ENCODE results near the gene MRPS33. TPM values are rescaled to one million over a fixed set of nuclear protein-coding genes. Genes with fewer than 3 reads are reported as not detected.

Gene MRPS33
- total and polyA plus RNA-seq, 2 of the 8 experiments (the other 6 are each of a cell fraction or from before 2014, with no cell fraction given) = 22.9 to 62.6 TPM

GRCh38 chr7:141017555-141017954 lies 2.8 kb upstream of the MRPS33 start:
- no peak overlapping the region for H3K56ac ChIP-seq (replicated peaks; ENCODE audit: insufficient read length, low read depth, low read length)
- TF ChIP-seq YY1 (IDR thresholded peaks at IDR 0.05; ENCODE audit: low read depth, low read length) = no peak
- no peak for TF ChIP-seq GTF2F1 (IDR thresholded peaks at IDR 0.05; ENCODE audit: borderline replicate concordance, low read depth, low read length)
- TF ChIP-seq ZNF274 (IDR thresholded peaks at IDR 0.05; ENCODE audit: borderline replicate concordance, extremely low read depth, low read length) = no peak
- TF ChIP-seq KDM4A (IDR thresholded peaks at IDR 0.05; ENCODE audit: low read depth, low read length, severe bottlenecking) = no peak
- TF ChIP-seq BRCA1 (IDR thresholded peaks at IDR 0.05; ENCODE audit: low read depth, low read length) = no peak
- no peak for TF ChIP-seq BCL11A (IDR thresholded peaks at IDR 0.05; ENCODE audit: low read depth in 2 of 2, low read length in 2 of 2)
- TF ChIP-seq SUZ12 (IDR thresholded peaks at IDR 0.05; ENCODE audit: low read length) = no peak
- TF ChIP-seq TCF12 (IDR thresholded peaks at IDR 0.05; ENCODE audit: low read depth, low read length) = no peak
- TF ChIP-seq EGR1 (IDR thresholded peaks at IDR 0.05; ENCODE audit: borderline replicate concordance, low read depth, low read length) = no peak
- no peak for TF ChIP-seq CHD1 (IDR thresholded peaks at IDR 0.05; ENCODE audit: low read depth, low read length)
- TF ChIP-seq SIRT6 (IDR thresholded peaks at IDR 0.05; ENCODE audit: low read length) = no peak
- no peak for TF ChIP-seq GABPA (IDR thresholded peaks at IDR 0.05; ENCODE audit: borderline replicate concordance, insufficient read depth, low read length)
- TF ChIP-seq SP1 (IDR thresholded peaks at IDR 0.05; ENCODE audit: low read depth, low read length) = no peak
- no peak for TF ChIP-seq RXRA (IDR thresholded peaks at IDR 0.05; ENCODE audit: insufficient read depth, low read depth, low read length)
- TF ChIP-seq TEAD4 (IDR thresholded peaks at IDR 0.05; ENCODE audit: low read depth, low read length) = no peak
- TF ChIP-seq SP2 (IDR thresholded peaks at IDR 0.05; ENCODE audit: low read length) = no peak

More at GRCh38 chr7:141017555-141017954, 2.8 kb upstream of the MRPS33 start:
- H2BK20ac ChIP-seq (ENCODE audit: low read length) = no peak overlapping the region
- DNase-seq (ENCODE audit: low read depth in 1 of 2, low spot score in 2 of 2) (no peak), FAIRE-seq (no peak)
- H3K27me3 ChIP-seq (replicated peaks in 1 of 4; ENCODE audit: control insufficient read depth in 3 of 4, extremely low read depth in 1 of 4, insufficient read depth in 3 of 4, low read length in 3 of 4) = no peaks in the 10 kb centered on the region
- no peak overlapping the region for H3K9ac ChIP-seq (replicated peaks in 1 of 4; ENCODE audit: extremely low read depth in 1 of 4, low read depth in 3 of 4, low read length in 3 of 4)
- H2BK15ac ChIP-seq (ENCODE audit: low read length) = no peak overlapping the region
- no peaks in the 10 kb centered on the region; a peak in 1 of 7 replicates for H3K4me1 ChIP-seq (replicated peaks in 1 of 4; ENCODE audit: control insufficient read depth in 3 of 4, insufficient read depth in 4 of 4, low read length in 3 of 4)
- no peak overlapping the region for H2BK12ac ChIP-seq (ENCODE audit: low read depth, low read length)
- H3K36me3 ChIP-seq (ENCODE audit: control insufficient read depth in 2 of 4, insufficient read depth in 4 of 4, low read length in 3 of 4) = no peaks in the 10 kb centered on the region
- ChIA-PET POLR2A (ENCODE audit: partially characterized antibody) (no interaction called here), CTCF (ENCODE audit: partially characterized antibody) (interaction anchor here (1.1 kb wide), 1 partner anchor 12 kb away, joined by 3 read pairs; no protein-coding TSS in a partner anchor)
- no peak overlapping the region for H3K27ac ChIP-seq (ENCODE audit: low read depth, low read length)
- no peak overlapping the region for H4K5ac ChIP-seq (ENCODE audit: insufficient read length, low read depth, low read length)
- H3K79me2 ChIP-seq (ENCODE audit: control insufficient read depth in 1 of 2, insufficient read depth in 2 of 2, low read length in 2 of 2) = peaks cover 0 to 14% of the 10 kb centered on the region in 2 experiments; a peak in 3 of 4 replicates
- H3K18ac ChIP-seq (ENCODE audit: extremely low read depth, low read length) = no peak overlapping the region
- 87% methylated on average over 3 of the region's 3 CpGs; no CpG with 5 or more reads in 1 of the 2 experiments for WGBS, 2 experiments (ENCODE audit: extremely low coverage in 1 of 2, insufficient coverage in 1 of 2, insufficient read length in 1 of 2, insufficient replicate concordance in 2 of 2, low coverage in 1 of 2, low lambda C conversion rate in 2 of 2, missing lambda C conversion rate in 1 of 2)
- no peak overlapping the region for H3K4me3 ChIP-seq (ENCODE audit: extremely low read depth in 1 of 4, insufficient read depth in 2 of 4, low read depth in 3 of 4, low read length in 4 of 4)
- no peak overlapping the region for H2BK5ac ChIP-seq (ENCODE audit: low read depth, low read length)
- no peaks in the 10 kb centered on the region for H4K20me1 ChIP-seq (replicated peaks in 1 of 2; ENCODE audit: control insufficient read depth in 1 of 2, insufficient read depth in 2 of 2, low read length in 2 of 2)
- no peak overlapping the region for H3K4me2 ChIP-seq (ENCODE audit: insufficient read depth in 1 of 2, low read depth in 2 of 2, low read length in 2 of 2)
- no peak overlapping the region for H4K91ac ChIP-seq (replicated peaks; ENCODE audit: insufficient read length, low read length)
- H3K9me3 ChIP-seq (ENCODE audit: insufficient read depth in 2 of 2, low read depth in 1 of 2, low read length in 1 of 2) = no peaks in the 10 kb centered on the region
- no peak overlapping the region for H3K14ac ChIP-seq (ENCODE audit: insufficient read length)
- H3K79me1 ChIP-seq (ENCODE audit: low read depth, low read length) = no peaks in the 10 kb centered on the region
- no peak overlapping the region for H2AK5ac ChIP-seq (ENCODE audit: low read depth, low read length)
- H3K23me2 ChIP-seq (ENCODE audit: low read depth, low read length) = no peaks in the 10 kb centered on the region
- H4K8ac ChIP-seq (ENCODE audit: extremely low read depth, insufficient read depth, low read length) = no peak overlapping the region
- no peak overlapping the region for H3K4ac ChIP-seq (replicated peaks; ENCODE audit: insufficient read length, low read depth, low read length)
- no peak overlapping the region for H2BK120ac ChIP-seq (replicated peaks; ENCODE audit: low read depth, low read length)
- no peak overlapping the region for H3K23ac ChIP-seq (ENCODE audit: insufficient read length)
- H2AFZ ChIP-seq (ENCODE audit: low read length) = no peak overlapping the region

Data from H1 (cell line).